Chondrocyte (in vitro differentiated cells): ENCODE measurements around the gene ZBED6. TPM values are rescaled to one million over a fixed set of nuclear protein-coding genes. Genes with fewer than 3 reads are reported as not detected.
"Not testable (repeated sequence)": the region's sequence is repeated elsewhere in the genome, so short reads cannot be mapped to it uniquely, and the experiment has no call there.

ENCODE experiments used
- DNase-seq: peaks from one replicate; pipeline ENCODE4 v3.0.0; 2021; ENCODE audit warnings: mixed read lengths, low spot score
- H3K27ac Mint-ChIP-seq: one replicate; pipeline ENCODE4 v1.8.0; 2021; ENCODE audit warnings: mild to moderate bottlenecking, moderate library complexity, mixed read lengths; ENCODE audit not compliant: unreplicated experiment
- H3K27me3 Mint-ChIP-seq: 2 replicates; pipeline ENCODE4 v1.8.0; 2021; ENCODE audit warnings: low read depth, mixed read lengths
- H3K36me3 Mint-ChIP-seq: 2 replicates; pipeline ENCODE4 v1.8.0; 2021; ENCODE audit warnings: low read depth, mixed read lengths
- H3K4me1 Mint-ChIP-seq: 2 replicates; pipeline ENCODE4 v1.8.0; 2021; ENCODE audit warnings: low read depth, mild to moderate bottlenecking, mixed read lengths
- H3K4me3 Mint-ChIP-seq: one replicate; pipeline ENCODE4 v1.8.0; 2021; ENCODE audit warnings: mild to moderate bottlenecking, moderate library complexity, mixed read lengths; ENCODE audit not compliant: unreplicated experiment
- H3K9me3 Mint-ChIP-seq: 2 replicates; pipeline ENCODE4 v1.8.0; 2021; ENCODE audit warnings: low read depth, mixed read lengths
- total RNA-seq: library from RNA; stranded (reverse); gene quantifications from 3 replicates; pipeline ENCODE4 v1.2.1, GENCODE V29; 2021
- TF ChIP-seq, protein P1 (sequence below): fragments of 200-600 bp; sonication (generic); IDR thresholded peaks from 2 replicates; pipeline ENCODE4 v1.5.0; 2021; ENCODE audit warnings: antibody characterized with exemption, mild to moderate bottlenecking, moderate library complexity

The ZBED6 gene
- total RNA-seq, 1 donor from 2014 or later: 40.3 TPM

DNA sequence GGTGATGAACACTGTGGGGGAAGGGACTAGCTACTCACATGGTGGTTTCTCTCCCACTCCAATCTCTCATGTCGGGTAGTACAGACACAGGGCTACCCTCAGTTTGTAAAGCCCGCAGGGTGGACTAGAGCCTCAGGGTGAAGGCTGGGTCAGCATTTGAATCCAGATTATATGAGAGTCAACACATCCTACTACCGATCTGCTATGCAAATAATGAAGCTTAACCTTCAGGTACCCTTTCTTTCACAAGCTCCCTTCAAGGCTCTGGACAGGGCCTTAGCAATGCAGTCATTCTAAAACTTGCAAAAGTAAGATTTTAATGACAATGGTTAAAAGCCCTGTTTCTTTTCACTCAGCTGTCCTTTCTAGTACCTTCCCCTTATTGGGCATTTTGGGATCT, 5.5 kb upstream of the ZBED6 start:
- Mint-ChIP-seq H3K4me1 (peaks cover 3% of the 10 kb centered on the region), H3K4me3 (no peak overlapping the region), H3K9me3 (no peaks in the 10 kb centered on the region), H3K36me3 (no peaks in the 10 kb centered on the region), H3K27me3 (no peaks in the 10 kb centered on the region), H3K27ac (no peak overlapping the region)
- DNase-seq: no peak
- TF ChIP-seq, protein P1, sequence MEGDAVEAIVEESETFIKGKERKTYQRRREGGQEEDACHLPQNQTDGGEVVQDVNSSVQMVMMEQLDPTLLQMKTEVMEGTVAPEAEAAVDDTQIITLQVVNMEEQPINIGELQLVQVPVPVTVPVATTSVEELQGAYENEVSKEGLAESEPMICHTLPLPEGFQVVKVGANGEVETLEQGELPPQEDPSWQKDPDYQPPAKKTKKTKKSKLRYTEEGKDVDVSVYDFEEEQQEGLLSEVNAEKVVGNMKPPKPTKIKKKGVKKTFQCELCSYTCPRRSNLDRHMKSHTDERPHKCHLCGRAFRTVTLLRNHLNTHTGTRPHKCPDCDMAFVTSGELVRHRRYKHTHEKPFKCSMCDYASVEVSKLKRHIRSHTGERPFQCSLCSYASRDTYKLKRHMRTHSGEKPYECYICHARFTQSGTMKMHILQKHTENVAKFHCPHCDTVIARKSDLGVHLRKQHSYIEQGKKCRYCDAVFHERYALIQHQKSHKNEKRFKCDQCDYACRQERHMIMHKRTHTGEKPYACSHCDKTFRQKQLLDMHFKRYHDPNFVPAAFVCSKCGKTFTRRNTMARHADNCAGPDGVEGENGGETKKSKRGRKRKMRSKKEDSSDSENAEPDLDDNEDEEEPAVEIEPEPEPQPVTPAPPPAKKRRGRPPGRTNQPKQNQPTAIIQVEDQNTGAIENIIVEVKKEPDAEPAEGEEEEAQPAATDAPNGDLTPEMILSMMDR: no peak

DNA sequence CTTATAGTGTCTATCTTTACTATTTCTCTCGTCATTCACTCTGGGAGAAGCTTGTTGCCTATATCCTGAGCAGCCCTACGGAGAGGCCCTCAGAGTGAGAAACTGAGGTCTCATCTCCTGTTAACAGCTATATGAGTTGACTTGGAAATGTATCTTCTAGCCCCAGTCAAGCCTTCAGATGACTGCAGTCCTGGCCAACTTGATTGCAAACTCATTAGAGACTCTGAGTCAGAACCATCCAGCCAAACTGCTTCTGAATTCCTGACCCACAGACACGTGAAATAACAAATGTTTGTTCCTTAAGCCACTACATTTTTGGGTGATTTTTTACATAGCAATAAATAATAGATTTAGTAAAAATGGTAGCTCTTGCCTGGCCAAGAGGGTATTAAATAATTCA, 3.9 kb upstream of the ZBED6 start:
- peaks cover 2% of the 10 kb centered on the region for H3K36me3 Mint-ChIP-seq
- no peaks in the 10 kb centered on the region for H3K27me3 Mint-ChIP-seq
- DNase-seq: no peak
- H3K4me3 Mint-ChIP-seq: no peak overlapping the region
- no peaks in the 10 kb centered on the region for H3K9me3 Mint-ChIP-seq
- H3K27ac Mint-ChIP-seq: no peak overlapping the region
- peaks cover 8% of the 10 kb centered on the region for H3K4me1 Mint-ChIP-seq
- TF ChIP-seq, protein P1: no peak

DNA sequence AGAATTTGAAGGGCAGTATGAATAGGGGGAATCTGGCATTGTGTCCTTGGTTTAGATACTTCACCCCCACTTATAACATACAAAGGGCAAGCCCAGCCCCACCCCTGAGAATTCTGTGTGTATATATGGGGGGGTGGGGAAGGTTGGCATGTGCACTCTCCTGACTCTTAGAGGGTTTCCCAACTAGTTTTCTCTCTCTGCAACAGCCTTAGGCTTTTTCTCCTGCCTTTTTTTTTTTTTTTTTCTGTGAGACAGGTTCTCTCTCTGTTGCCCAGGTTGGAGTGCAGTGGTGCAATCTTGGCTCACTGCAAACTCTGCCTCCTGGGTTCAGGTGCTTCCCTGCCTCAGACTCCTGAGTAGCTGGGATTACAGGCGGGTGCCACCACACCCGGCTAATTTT, 2.9 kb upstream of the ZBED6 start:
- Mint-ChIP-seq H3K36me3 (peaks cover 4% of the 10 kb centered on the region), H3K4me3 (no peak overlapping the region), H3K4me1 (peaks cover 16% of the 10 kb centered on the region), H3K9me3 (peaks cover 2% of the 10 kb centered on the region), H3K27ac (no peak overlapping the region), H3K27me3 (no peaks in the 10 kb centered on the region)
- TF ChIP-seq, protein P1: no peak
- DNase-seq: no peak

DNA sequence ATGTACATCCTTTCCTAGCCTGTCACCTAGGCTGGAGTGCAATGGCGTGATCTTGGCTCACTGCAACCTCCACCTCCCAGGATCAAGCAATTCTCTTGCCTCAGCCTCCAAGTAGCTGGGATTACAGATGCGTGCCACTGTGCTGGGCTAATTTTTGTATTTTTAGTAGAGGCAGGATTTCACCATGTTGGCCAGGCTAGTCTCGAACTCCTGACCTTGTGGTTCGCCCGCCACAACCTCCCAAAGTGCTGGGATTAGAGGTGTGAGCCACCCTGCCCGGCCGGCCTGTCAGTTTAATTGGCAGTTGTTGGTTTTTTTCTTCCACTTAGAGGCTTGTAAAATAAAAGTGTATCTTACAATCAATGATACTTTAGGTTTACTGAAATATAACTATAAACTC, 1.9 kb upstream of the ZBED6 start:
- H3K4me3 Mint-ChIP-seq, DNase-seq, H3K27me3 Mint-ChIP-seq, H3K27ac Mint-ChIP-seq, H3K9me3 Mint-ChIP-seq: not testable (repeated sequence)
- peaks cover 15% of the 10 kb centered on the region for H3K36me3 Mint-ChIP-seq
- peaks cover 27% of the 10 kb centered on the region for H3K4me1 Mint-ChIP-seq

DNA sequence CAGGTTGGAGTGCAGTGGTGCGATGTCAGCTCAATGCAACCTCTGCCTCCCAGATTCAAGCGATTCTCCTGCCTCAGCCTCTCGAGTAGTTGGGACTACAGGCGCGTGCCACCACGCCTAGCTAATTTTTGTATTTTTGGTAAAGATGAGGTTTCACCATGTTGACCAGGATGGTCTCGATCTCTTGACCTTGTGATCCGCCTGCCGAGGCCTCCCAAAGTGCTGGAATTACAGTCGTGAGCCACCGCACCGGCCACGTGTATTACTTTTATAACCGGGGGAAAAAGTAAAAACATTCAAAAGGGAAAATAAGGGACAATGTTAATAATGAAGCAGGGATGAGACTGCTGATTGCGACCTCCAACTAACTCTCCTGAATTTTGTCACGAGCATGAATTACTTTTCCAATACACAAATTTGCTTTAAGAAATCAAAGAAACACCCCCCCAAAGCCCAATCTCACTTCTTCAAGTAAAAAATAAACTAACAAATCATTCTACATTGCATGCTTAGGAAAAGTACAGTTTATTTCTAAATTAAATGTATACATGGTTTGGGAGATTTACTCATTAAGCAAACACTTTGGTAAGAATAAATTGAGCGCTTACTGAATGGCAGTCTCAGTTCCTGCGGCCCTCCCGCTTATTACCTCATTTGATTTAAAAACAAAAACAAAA, 521 bp upstream of the ZBED6 start:
- Mint-ChIP-seq H3K4me3 (peak overlapping the region; percentile 99), H3K9me3 (peaks cover 3% of the 10 kb centered on the region), H3K27ac (peak overlapping the region; percentile 99), H3K36me3 (peaks cover 16% of the 10 kb centered on the region), H3K27me3 (no peaks in the 10 kb centered on the region), H3K4me1 (peaks cover 40% of the 10 kb centered on the region)
- TF ChIP-seq, protein P1: no peak
- DNase-seq: no peak

DNA sequence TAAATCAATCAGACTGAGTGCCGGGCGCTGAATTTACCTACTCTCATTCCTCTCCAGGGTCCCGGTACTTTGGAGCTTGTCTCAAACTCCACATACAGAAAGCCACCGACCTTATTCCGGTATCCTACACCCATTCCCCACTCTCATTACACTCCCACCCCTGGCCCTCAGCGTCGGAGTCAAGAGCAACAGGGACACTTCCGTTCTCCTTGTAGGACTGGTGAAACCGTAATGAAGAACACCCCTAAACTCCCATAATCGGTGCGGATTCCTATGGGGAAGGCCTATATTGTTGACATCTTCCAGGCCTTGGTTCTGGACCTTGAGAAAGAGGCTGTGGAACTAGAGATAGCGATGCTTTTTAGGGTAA, 798 bp downstream of the ZBED6 start:
- DNase-seq: no peak

More for the DNA sequence above, 798 bp downstream of the ZBED6 start:
- Mint-ChIP-seq H3K9me3 (peaks cover 3% of the 10 kb centered on the region), H3K27me3 (no peaks in the 10 kb centered on the region), H3K4me1 (peaks cover 52% of the 10 kb centered on the region), H3K36me3 (peaks cover 16% of the 10 kb centered on the region), H3K4me3 (peak overlapping the region; percentile 99), H3K27ac (peak overlapping the region; percentile 99)
- TF ChIP-seq, protein P1: no peak
